SK-N-MC (cell line): ENCODE data around the gene SH2D5.
A peak's percentile ranks its signal among the peaks of the same experiment; 100 is the strongest.

Source experiments
- DNase-seq: peaks from one replicate; pipeline ENCODE4 v3.0.0-alpha.2; 2011; ENCODE audit warnings: low read depth, low spot score
- H3K27ac ChIP-seq: fragments of 200-600 bp; sonication (generic); 2 replicates; pipeline ENCODE4 v1.5.1; 2016; ENCODE audit warnings: mixed run types
- H3K36me3 ChIP-seq: fragments of 200-600 bp; sonication (generic); 2 replicates; pipeline ENCODE4 v1.6.1; 2017; ENCODE audit warnings: antibody characterized with exemption, low read length, mixed read lengths; ENCODE audit not compliant: insufficient read depth
- H3K4me3 ChIP-seq: fragments of 200-600 bp; sonication (generic); 2 replicates; pipeline ENCODE4 v1.5.1; 2016
- H3K9ac ChIP-seq: fragments of 200-600 bp; sonication (generic); 2 replicates; pipeline ENCODE4 v1.8.0; 2017; ENCODE audit warnings: mixed run types, mixed read lengths; ENCODE audit not compliant: insufficient read length
- H3K9me3 ChIP-seq: fragments of 200-600 bp; sonication (generic); 2 replicates; pipeline ENCODE4 v1.6.1; 2017; ENCODE audit warnings: low read depth, mild to moderate bottlenecking, antibody characterized with exemption, low read length, moderate library complexity, mixed read lengths
- EZH2 ChIP-seq: fragments of 200-600 bp; sonication (generic); IDR thresholded peaks from one replicate; pipeline ENCODE4 v1.6.1; 2017; ENCODE audit warnings: antibody characterized with exemption
- FOXP2 ChIP-seq: optimal IDR thresholded peaks from 2 replicates; pipeline ENCODE3; 2011; ENCODE audit warnings: mild to moderate bottlenecking, moderate library complexity; ENCODE audit not compliant: insufficient read depth; ENCODE audit errors: extremely low read length, control extremely low read depth
- POLR2AphosphoS5 ChIP-seq: IDR thresholded peaks from 2 replicates; pipeline ENCODE4 v1.6.1; 2012; ENCODE audit warnings: mild to moderate bottlenecking, low read depth, low read length, borderline replicate concordance

Gene SH2D5

GRCh38 chr1:20751462-20751990 lies 19.0 kb upstream of the SH2D5 start:
- no peaks in the 10 kb centered on the region for H3K9me3 ChIP-seq
- no peak overlapping the region for H3K9ac ChIP-seq
- TF ChIP-seq POLR2AphosphoS5 = no peak
- no peak for TF ChIP-seq FOXP2
- no peak for TF ChIP-seq EZH2
- peaks cover 80% of the 10 kb centered on the region for H3K36me3 ChIP-seq
- DNase-seq = no peak
- H3K4me3 ChIP-seq = no peak overlapping the region
- H3K27ac ChIP-seq = no peak overlapping the region

DNA sequence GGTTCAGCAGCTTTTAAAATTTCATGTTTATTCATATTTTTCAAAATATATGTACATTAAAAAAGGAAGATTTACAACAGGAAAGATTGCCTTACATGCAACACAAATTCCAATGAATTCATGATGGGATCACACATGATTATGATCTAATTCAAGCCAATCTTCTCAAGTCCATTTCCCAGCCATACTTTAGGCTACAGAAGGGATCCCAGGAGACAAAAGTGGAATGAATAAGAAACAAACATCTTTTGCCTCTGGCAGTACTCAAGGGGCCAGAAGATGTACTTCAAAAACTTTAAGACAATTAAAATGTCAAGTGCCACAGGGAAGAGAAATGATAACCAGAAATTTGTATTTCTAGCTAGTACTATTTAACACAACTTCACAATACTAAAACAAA lies 10.2 kb upstream of the SH2D5 start:
- no peak for DNase-seq

DNA sequence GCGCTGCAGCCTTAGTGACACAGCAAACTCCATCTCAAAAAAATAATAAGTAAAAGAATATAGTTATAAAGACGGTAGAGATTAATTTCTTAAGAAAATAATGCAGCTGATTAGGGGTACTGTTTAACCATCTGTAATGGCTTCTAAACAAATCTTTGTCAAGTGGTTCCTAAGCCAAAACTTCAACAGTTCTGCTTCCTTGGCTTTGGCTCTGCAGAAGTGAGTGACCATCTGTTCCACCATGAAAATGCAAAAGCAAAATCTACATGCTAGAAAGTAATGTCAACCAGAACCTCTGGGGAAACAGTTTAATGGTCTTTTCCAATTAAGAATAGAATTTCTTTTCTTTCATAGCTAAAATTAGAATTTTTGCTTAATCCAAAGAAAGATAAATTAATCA lies 8.3 kb upstream of the SH2D5 start:
- DNase-seq = no peak
- no peaks in the 10 kb centered on the region for H3K9me3 ChIP-seq
- no peak overlapping the region for H3K27ac ChIP-seq
- peaks cover 81% of the 10 kb centered on the region for H3K36me3 ChIP-seq
- no peak overlapping the region for H3K4me3 ChIP-seq
- no peak overlapping the region for H3K9ac ChIP-seq
- no peak for TF ChIP-seq POLR2AphosphoS5
- no peak for TF ChIP-seq FOXP2
- TF ChIP-seq EZH2 = no peak

More for the DNA sequence above, 10.2 kb upstream of the SH2D5 start:
- Histone ChIP-seq H3K4me3 (no peak overlapping the region), H3K9me3 (no peaks in the 10 kb centered on the region), H3K36me3 (peaks cover 93% of the 10 kb centered on the region), H3K27ac (0 out of 2 replicates have a peak overlapping the region, but pooled peaks have one; percentile 1), H3K9ac (no peak overlapping the region)
- TF ChIP-seq EZH2 = no peak
- no peak for TF ChIP-seq FOXP2
- TF ChIP-seq POLR2AphosphoS5 = no peak

GRCh38 chr1:20739225-20739624 lies 6.7 kb upstream of the SH2D5 start:
- no peak overlapping the region for H3K9ac ChIP-seq
- H3K27ac ChIP-seq = no peak overlapping the region
- H3K4me3 ChIP-seq = no peak overlapping the region
- no peak for DNase-seq
- H3K36me3 ChIP-seq = peaks cover 65% of the 10 kb centered on the region
- TF ChIP-seq POLR2AphosphoS5 (no peak), EZH2 (no peak), FOXP2 (no peak)
- no peaks in the 10 kb centered on the region for H3K9me3 ChIP-seq

DNA sequence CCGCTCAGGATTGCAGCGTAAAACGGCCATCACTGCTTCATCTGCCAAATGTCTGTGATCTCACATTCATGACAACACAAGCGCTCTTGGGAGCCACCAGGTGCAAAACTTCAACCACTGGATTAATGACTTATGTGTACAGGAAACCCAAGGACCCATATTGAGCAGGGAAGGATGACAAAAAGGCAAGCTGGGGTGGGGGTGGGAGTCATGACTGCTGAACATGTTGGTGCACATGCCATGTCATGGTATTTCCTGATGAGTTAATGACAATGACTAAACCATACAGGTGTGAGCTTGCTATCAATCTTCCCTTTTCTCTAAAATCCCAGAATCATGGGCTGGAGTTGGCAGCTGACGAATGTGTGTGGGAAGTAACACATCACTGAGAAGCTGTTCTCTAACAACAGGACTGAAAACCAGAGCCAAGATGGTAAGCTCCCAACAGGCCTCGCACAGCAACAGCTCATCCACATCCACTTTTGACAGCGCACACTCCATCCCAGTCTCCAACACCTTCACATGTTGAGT lies 3.1 kb upstream of the SH2D5 start:
- peaks cover 36% of the 10 kb centered on the region for H3K36me3 ChIP-seq
- H3K9me3 ChIP-seq = no peaks in the 10 kb centered on the region
- no peak for TF ChIP-seq POLR2AphosphoS5
- TF ChIP-seq FOXP2 = no peak
- no peak for TF ChIP-seq EZH2
- H3K27ac ChIP-seq = no peak overlapping the region
- DNase-seq = no peak
- no peak overlapping the region for H3K4me3 ChIP-seq
- no peak overlapping the region for H3K9ac ChIP-seq

DNA sequence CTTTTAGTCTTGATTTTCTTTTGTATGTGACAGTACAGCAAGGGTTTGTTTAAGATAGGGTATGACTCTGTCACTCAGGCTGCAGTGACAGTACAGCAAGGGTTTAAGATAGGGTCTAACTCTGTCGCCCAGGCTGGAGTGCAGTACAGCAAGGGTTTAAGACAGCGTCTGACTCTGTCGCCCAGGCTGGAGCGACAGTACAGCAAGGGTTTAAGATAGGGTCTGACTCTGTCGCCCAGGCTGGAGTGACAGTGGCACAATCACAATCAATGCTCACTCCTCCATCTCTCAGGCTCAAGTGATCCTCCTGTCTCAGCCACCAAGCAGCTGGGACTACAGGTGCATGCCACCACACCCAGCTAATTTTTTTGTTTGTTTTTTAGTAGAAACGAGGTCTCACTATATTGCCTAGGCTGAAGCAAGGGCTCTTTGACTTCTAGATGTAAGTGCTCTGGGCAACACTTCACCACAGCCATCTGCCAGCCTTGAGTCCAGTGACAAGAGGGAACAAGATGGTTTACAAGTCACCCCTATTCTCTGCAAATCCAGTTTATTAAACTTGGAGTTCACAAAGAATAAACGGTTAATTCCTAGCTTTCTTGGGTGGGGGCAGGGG lies 965 bp upstream of the SH2D5 start:
- Histone ChIP-seq H3K9me3 (no peaks in the 10 kb centered on the region), H3K9ac (no peak overlapping the region), H3K4me3 (no peak overlapping the region), H3K27ac (0 out of 2 replicates have a peak overlapping the region, but pooled peaks have one; percentile 3), H3K36me3 (peaks cover 14% of the 10 kb centered on the region)
- DNase-seq = no peak
- no peak for TF ChIP-seq FOXP2
- TF ChIP-seq EZH2 = no peak
- no peak for TF ChIP-seq POLR2AphosphoS5

DNA sequence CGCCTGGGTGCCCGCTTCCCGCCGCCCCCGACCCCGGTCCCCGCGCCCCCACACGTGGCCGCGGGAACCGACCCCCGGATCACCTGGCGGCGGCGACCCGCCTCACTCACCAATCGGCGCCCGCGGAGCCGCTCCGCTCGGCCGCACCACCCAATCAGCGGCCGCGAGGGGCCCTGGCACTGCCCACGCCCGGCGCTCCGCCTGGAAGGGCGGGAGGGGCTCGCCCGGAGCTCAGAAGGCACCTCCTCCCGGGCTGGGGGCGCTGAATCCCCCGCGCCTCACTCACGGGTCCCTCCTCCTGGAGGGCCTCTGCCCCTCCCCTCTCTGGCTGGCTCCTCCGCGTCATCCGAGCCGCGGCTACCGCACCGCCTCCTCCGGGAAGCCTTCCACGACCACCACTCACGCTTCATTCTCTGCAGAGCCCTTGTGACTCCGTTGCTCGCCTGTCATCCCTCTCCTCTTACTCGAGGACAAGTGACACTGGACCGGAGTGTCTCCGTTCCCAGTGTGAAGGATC lies 374 bp downstream of the SH2D5 start:
- H3K4me3 ChIP-seq = peak overlapping the region; percentile 76
- H3K9ac ChIP-seq = no peak overlapping the region
- DNase-seq = no peak
- no peaks in the 10 kb centered on the region for H3K9me3 ChIP-seq
- TF ChIP-seq FOXP2 = no peak
- TF ChIP-seq EZH2 = no peak
- TF ChIP-seq POLR2AphosphoS5 = no peak
- H3K27ac ChIP-seq = no peak overlapping the region
- peaks cover under 1% of the 10 kb centered on the region; the same call in 1 of the 2 replicates for H3K36me3 ChIP-seq

GRCh38 chr1:20731057-20731991 lies 1.2 kb downstream of the SH2D5 start:
- no peak overlapping the region for H3K9ac ChIP-seq
- no peak for TF ChIP-seq POLR2AphosphoS5
- no peak for TF ChIP-seq EZH2
- TF ChIP-seq FOXP2 = no peak
- no peaks in the 10 kb centered on the region for H3K36me3 ChIP-seq
- no peak overlapping the region for H3K27ac ChIP-seq
- no peak for DNase-seq
- peak overlapping the region; percentile 76 for H3K4me3 ChIP-seq
- H3K9me3 ChIP-seq = no peaks in the 10 kb centered on the region
